Body of pancreas (tissue), 4 donors: ENCODE data around the gene ZBTB18. TPM values are rescaled to one million over a fixed set of nuclear protein-coding genes. Genes with fewer than 3 reads are reported as not detected.

Experiments
- ATAC-seq: fragments of 150-250 bp; one replicate; pipeline ENCODE4 v1.9.1; 2016
- DNase-seq, 4 donors: peaks; one replicate each; pipeline ENCODE4 v3.0.0-alpha.2; 2019
- H3K27ac ChIP-seq, 4 donors: fragments of 200-600 bp; sonication (generic); 1 replicate in 3 of 4; 2 replicates in 1 of 4; pipeline versions ENCODE4 v1.5.1 to v1.6.1; 2016 to 2019; ENCODE audit warnings: mild to moderate bottlenecking in 1 of 4, mixed read lengths in 1 of 4, moderate library complexity in 1 of 4
- H3K27me3 ChIP-seq, 2 donors: fragments of 200-600 bp; sonication (generic); one replicate each; pipeline ENCODE4 v1.6.0; 2016; ENCODE audit warnings: mild to moderate bottlenecking in 1 of 2
- H3K36me3 ChIP-seq, 2 donors: fragments of 200-600 bp; sonication (generic); replicated peaks in 1 of 2; 2 replicates each; pipeline ENCODE4 v1.5.1; 2016; ENCODE audit warnings: low read depth in 2 of 2; ENCODE audit not compliant: insufficient read depth in 1 of 2
- H3K4me1 ChIP-seq: fragments of 200-600 bp; sonication (generic); one replicate; pipeline ENCODE4 v1.6.0; 2016
- H3K4me3 ChIP-seq, 2 donors: fragments of 200-600 bp; sonication (generic); 1 replicate in 1 of 2; 2 replicates in 1 of 2; pipeline ENCODE4 v1.5.1; 2016 to 2019
- H3K9me3 ChIP-seq, 3 donors: fragments of 200-600 bp; sonication (generic); 1 replicate in 2 of 3; 2 replicates in 1 of 3; pipeline ENCODE4 v1.5.1; 2016
- POLR2A ChIP-seq, 3 donors: fragments of 450-650 bp; IDR thresholded peaks; one replicate each; pipeline ENCODE4 v1.6.1; 2016; ENCODE audit warnings: antibody characterized with exemption in 3 of 3, mild to moderate bottlenecking in 2 of 3
- WGBS, 2 donors: methylation state at CpG; one replicate each; pipeline ENCODE4 v1.1.5; 2017; 5-methylcytosine and 5-hydroxymethylcytosine counted together
- intact Hi-C: fragments of 100-400 bp; cut with DNase I; formaldehyde crosslinking; loops from one replicate; pipeline ENCODE4 v1.15.1; 2023
- total RNA-seq, 2 donors: library from RNA; depleted of rRNA; stranded (reverse); fragments of >200 nt; gene quantifications; one replicate each; pipeline ENCODE4 v1.1.0, GENCODE V29; 2016
- TF ChIP-seq, protein P1 (sequence below), 7 experiments: fragments of 450-650 bp in 4 of 7; fragments of 200-600 bp in 3 of 7; sonication (generic) in 3 of 7; IDR thresholded peaks; one replicate each; pipeline ENCODE4 v1.5.1; 2016 to 2019; ENCODE audit warnings: antibody characterized with exemption in 7 of 7

The ZBTB18 gene
- total RNA-seq, 2 donors from 2014 or later, result 20.4 to 22.6 TPM

DNA sequence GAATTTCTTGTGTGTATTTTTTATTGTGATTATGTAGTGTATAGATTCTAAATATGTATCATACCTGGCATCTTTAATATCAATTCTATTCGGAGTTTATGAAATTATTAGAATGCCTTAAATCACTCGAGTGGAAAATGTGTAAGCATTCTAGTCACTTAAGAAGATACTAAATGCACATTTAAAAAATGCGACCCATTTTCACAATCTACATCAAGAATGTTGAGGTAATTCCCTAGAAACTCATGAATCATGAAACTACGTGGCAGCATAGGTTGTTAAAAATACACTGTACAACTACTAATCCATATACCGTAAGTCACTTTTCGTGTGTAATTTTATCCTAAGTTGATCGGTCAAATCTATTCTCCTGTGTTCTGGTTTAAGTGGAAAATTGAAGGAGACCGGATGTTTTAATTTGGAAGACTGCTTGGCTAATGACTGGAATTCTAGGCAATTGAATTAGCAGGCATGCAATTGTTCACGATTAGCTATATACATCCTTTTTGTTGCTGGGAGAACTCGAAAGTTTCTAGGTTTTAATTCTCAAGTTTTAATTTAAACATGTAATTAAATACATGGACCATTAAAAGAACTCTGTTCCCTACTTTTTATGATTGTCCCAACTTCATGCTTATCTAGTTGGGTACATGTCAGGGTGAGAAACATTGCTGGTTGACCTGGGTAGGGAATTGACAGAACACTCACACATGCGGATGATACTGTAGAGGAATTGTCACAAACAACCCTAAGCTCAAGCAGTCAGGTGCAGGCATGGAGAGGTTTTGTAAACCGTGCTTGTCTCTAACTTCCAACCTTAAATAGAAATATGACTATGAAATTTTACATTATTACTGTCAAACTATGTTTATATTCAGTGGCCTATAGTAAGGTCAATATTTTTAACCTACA is 6.6 kb downstream of the ZBTB18 start:
- DNase-seq, result no peak
- Histone ChIP-seq H3K4me1 (peaks cover 47% of the 10 kb centered on the region), H3K36me3 (peaks cover 4 to 14% of the 10 kb centered on the region in 2 donors), H3K9me3 (no peaks in the 10 kb centered on the region), H3K27ac (no peak overlapping the region), H3K4me3 (no peak overlapping the region), H3K27me3 (no peaks in the 10 kb centered on the region)
- intact Hi-C loops, result no loop called here
- ATAC-seq, result no peak
- 92% methylated on average over 12 of the region's 12 CpGs for WGBS, 2 donors
- TF ChIP-seq POLR2A (IDR thresholded peaks at IDR 0.05), result no peak
- TF ChIP-seq, protein P1, sequence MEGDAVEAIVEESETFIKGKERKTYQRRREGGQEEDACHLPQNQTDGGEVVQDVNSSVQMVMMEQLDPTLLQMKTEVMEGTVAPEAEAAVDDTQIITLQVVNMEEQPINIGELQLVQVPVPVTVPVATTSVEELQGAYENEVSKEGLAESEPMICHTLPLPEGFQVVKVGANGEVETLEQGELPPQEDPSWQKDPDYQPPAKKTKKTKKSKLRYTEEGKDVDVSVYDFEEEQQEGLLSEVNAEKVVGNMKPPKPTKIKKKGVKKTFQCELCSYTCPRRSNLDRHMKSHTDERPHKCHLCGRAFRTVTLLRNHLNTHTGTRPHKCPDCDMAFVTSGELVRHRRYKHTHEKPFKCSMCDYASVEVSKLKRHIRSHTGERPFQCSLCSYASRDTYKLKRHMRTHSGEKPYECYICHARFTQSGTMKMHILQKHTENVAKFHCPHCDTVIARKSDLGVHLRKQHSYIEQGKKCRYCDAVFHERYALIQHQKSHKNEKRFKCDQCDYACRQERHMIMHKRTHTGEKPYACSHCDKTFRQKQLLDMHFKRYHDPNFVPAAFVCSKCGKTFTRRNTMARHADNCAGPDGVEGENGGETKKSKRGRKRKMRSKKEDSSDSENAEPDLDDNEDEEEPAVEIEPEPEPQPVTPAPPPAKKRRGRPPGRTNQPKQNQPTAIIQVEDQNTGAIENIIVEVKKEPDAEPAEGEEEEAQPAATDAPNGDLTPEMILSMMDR (IDR thresholded peaks at IDR 0.05), result no peak

DNA sequence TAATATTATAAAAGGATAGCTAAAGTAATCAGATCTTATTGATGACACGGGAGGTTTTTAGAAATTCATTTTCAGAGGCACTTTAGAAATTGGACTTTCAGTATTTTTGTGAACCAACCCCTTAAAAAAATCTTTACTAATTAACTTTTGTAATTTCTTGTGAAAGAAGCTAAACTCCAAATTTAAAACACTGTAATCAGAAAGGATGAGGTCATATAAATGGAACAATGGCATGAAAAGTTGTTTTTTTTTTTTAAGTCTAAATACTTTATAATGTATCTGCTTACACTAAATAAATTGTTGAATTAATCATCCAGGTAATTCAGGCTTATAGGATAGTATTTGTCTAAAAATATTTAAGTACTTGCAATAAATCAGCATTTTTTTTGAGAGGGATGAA is 9.0 kb downstream of the ZBTB18 start:
- no peak overlapping the region for H3K4me3 ChIP-seq
- no peak for ATAC-seq

DNA sequence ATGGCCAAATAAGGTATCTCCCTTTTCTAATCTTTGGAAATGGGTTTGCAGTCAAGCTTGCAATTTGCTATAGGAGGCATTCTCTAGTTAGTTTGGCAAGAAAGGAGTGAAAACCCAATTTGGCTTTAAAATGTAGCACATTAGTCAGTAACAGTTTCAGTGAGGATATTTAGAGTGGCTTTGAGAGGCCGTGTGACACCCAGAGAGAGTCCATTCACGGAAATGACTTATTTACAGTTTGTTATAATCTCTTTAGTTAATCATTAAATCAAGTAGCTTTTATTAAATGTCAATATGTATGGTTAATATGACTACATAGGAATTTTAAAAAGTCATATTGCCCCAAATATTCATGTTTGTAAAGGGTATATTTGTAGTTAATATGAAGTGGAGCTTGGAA is 9.6 kb downstream of the ZBTB18 start:
- ATAC-seq (peak; percentile 56), DNase-seq (peak in 1 of 4 donors; percentile 18)
- WGBS, 2 donors, result 14 to 21% methylated on average over 2 of the region's 2 CpGs
- H3K27me3 ChIP-seq, result no peaks in the 10 kb centered on the region
- no peaks in the 10 kb centered on the region for H3K9me3 ChIP-seq
- no peak overlapping the region for H3K4me3 ChIP-seq
- intact Hi-C loops, result no loop called here
- peaks cover 37% of the 10 kb centered on the region for H3K4me1 ChIP-seq
- no peak for TF ChIP-seq POLR2A (IDR thresholded peaks at IDR 0.05)
- TF ChIP-seq, protein P1 (IDR thresholded peaks at IDR 0.05), result peak in 1 of 7 experiments; percentile 14
- H3K27ac ChIP-seq, result peak overlapping the region in 1 of 4 donors; percentile 32
- peaks cover 0 to 1% of the 10 kb centered on the region in 2 donors for H3K36me3 ChIP-seq

More for the DNA sequence above, 9.0 kb downstream of the ZBTB18 start:
- intact Hi-C loops, result no loop called here
- TF ChIP-seq POLR2A (IDR thresholded peaks at IDR 0.05), result no peak
- TF ChIP-seq, protein P1 (IDR thresholded peaks at IDR 0.05), result no peak
- Histone ChIP-seq H3K36me3 (peaks cover 0 to 4% of the 10 kb centered on the region in 2 donors), H3K27ac (no peak overlapping the region), H3K9me3 (no peaks in the 10 kb centered on the region), H3K4me1 (peaks cover 34% of the 10 kb centered on the region), H3K27me3 (no peaks in the 10 kb centered on the region)
- no peak for DNase-seq
- 90 to 91% methylated on average over 1 of the region's 1 CpG for WGBS, 2 donors

DNA sequence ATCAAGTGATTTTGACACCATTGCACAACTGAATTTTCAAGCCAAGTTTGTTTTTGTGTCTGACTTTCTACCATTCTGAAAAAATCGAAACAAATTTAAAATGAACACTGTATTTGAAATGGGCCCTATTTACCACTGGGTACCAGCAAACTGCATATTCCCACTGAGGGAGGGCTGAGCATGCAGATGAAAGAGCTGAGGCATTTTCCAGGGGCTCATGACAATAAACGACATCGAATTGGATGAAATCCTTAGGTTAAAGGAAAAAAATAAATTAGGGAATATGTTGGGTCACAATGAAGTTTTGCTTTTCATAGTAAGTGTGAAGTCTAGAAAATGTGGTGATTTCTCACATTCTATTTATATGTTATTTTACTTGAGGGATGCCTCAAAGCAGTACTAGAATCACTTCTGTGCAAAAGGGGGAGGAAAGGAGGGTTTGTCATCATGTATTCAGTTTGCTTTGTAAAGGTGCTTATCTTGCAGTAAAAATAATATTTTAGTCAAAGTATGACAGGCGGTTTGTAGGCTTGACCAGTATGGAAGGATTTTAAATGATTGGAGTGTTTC is 11.2 kb downstream of the ZBTB18 start:
- ATAC-seq (no peak), DNase-seq (no peak)
- intact Hi-C loops, result no loop called here
- 90 to 93% methylated on average over 4 of the region's 4 CpGs for WGBS, 2 donors
- Histone ChIP-seq H3K36me3 (no peaks in the 10 kb centered on the region), H3K27me3 (no peaks in the 10 kb centered on the region), H3K27ac (no peak overlapping the region), H3K4me1 (peaks cover 39% of the 10 kb centered on the region), H3K9me3 (no peaks in the 10 kb centered on the region), H3K4me3 (no peak overlapping the region)
- TF ChIP-seq POLR2A (IDR thresholded peaks at IDR 0.05), result no peak
- TF ChIP-seq, protein P1 (IDR thresholded peaks at IDR 0.05), result no peak
